ENCODE data around the gene PBX1. TPM values are rescaled to one million over a fixed set of nuclear protein-coding genes. Genes with fewer than 3 reads are reported as not detected.

The PBX1 gene
- total RNA-seq, 1 experiment from 2014 or later, result 102 TPM

DNA sequence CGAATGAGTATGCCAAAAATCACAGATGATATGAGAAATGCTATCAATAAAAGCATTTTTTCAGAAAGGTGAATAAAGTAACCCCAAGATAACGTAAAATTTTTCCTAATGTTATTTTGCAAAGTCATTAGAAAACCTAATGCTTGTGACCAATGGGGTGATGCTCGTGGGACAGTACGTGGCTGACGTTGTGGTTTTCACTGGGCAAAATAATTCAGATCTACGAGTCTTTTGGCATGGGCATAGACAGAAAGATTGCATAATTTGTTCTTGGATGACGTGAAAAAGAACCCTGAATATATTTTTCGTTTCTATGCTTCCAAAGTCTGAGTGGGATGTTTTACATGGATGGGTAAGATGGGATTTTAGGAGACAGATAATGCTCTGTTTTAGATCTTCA lies 71.0 kb downstream of the PBX1 start (continued):
- TF ChIP-seq, protein P1, sequence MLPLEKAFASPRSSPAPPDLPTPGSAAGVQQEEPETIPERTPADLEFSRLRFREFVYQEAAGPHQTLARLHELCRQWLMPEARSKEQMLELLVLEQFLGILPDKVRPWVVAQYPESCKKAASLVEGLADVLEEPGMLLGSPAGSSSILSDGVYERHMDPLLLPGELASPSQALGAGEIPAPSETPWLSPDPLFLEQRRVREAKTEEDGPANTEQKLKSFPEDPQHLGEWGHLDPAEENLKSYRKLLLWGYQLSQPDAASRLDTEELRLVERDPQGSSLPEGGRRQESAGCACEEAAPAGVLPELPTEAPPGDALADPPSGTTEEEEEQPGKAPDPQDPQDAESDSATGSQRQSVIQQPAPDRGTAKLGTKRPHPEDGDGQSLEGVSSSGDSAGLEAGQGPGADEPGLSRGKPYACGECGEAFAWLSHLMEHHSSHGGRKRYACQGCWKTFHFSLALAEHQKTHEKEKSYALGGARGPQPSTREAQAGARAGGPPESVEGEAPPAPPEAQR (CRISPR knock-in tag; IDR thresholded peaks at IDR 0.05), result no peak
- TF ChIP-seq, protein P2, sequence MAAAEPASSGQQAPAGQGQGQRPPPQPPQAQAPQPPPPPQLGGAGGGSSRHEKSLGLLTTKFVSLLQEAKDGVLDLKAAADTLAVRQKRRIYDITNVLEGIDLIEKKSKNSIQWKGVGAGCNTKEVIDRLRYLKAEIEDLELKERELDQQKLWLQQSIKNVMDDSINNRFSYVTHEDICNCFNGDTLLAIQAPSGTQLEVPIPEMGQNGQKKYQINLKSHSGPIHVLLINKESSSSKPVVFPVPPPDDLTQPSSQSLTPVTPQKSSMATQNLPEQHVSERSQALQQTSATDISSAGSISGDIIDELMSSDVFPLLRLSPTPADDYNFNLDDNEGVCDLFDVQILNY (CRISPR knock-in tag; IDR thresholded peaks at IDR 0.05), result no peak
- no peak for TF ChIP-seq HMGA2 (CRISPR knock-in tag; IDR thresholded peaks at IDR 0.05)
- TF ChIP-seq SMAD4 (CRISPR knock-in tag; IDR thresholded peaks at IDR 0.05), result no peak
- TF ChIP-seq ZNF671 (CRISPR knock-in tag; IDR thresholded peaks at IDR 0.05), result no peak
- TF ChIP-seq, protein P3, sequence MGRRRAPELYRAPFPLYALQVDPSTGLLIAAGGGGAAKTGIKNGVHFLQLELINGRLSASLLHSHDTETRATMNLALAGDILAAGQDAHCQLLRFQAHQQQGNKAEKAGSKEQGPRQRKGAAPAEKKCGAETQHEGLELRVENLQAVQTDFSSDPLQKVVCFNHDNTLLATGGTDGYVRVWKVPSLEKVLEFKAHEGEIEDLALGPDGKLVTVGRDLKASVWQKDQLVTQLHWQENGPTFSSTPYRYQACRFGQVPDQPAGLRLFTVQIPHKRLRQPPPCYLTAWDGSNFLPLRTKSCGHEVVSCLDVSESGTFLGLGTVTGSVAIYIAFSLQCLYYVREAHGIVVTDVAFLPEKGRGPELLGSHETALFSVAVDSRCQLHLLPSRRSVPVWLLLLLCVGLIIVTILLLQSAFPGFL (CRISPR knock-in tag; IDR thresholded peaks at IDR 0.05; ENCODE audit: borderline replicate concordance), result no peak
- TF ChIP-seq, protein P4, sequence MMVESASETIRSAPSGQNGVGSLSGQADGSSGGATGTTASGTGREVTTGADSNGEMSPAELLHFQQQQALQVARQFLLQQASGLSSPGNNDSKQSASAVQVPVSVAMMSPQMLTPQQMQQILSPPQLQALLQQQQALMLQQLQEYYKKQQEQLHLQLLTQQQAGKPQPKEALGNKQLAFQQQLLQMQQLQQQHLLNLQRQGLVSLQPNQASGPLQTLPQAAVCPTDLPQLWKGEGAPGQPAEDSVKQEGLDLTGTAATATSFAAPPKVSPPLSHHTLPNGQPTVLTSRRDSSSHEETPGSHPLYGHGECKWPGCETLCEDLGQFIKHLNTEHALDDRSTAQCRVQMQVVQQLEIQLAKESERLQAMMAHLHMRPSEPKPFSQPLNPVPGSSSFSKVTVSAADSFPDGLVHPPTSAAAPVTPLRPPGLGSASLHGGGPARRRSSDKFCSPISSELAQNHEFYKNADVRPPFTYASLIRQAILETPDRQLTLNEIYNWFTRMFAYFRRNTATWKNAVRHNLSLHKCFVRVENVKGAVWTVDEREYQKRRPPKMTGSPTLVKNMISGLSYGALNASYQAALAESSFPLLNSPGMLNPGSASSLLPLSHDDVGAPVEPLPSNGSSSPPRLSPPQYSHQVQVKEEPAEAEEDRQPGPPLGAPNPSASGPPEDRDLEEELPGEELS (CRISPR knock-in tag; IDR thresholded peaks at IDR 0.05), result no peak
- TF ChIP-seq, protein P5, sequence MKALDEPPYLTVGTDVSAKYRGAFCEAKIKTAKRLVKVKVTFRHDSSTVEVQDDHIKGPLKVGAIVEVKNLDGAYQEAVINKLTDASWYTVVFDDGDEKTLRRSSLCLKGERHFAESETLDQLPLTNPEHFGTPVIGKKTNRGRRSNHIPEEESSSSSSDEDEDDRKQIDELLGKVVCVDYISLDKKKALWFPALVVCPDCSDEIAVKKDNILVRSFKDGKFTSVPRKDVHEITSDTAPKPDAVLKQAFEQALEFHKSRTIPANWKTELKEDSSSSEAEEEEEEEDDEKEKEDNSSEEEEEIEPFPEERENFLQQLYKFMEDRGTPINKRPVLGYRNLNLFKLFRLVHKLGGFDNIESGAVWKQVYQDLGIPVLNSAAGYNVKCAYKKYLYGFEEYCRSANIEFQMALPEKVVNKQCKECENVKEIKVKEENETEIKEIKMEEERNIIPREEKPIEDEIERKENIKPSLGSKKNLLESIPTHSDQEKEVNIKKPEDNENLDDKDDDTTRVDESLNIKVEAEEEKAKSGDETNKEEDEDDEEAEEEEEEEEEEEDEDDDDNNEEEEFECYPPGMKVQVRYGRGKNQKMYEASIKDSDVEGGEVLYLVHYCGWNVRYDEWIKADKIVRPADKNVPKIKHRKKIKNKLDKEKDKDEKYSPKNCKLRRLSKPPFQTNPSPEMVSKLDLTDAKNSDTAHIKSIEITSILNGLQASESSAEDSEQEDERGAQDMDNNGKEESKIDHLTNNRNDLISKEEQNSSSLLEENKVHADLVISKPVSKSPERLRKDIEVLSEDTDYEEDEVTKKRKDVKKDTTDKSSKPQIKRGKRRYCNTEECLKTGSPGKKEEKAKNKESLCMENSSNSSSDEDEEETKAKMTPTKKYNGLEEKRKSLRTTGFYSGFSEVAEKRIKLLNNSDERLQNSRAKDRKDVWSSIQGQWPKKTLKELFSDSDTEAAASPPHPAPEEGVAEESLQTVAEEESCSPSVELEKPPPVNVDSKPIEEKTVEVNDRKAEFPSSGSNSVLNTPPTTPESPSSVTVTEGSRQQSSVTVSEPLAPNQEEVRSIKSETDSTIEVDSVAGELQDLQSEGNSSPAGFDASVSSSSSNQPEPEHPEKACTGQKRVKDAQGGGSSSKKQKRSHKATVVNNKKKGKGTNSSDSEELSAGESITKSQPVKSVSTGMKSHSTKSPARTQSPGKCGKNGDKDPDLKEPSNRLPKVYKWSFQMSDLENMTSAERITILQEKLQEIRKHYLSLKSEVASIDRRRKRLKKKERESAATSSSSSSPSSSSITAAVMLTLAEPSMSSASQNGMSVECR (CRISPR knock-in tag; IDR thresholded peaks at IDR 0.05; ENCODE audit: borderline replicate concordance), result no peak
- TF ChIP-seq ZNF263 (CRISPR knock-in tag; IDR thresholded peaks at IDR 0.05; ENCODE audit: low read depth), result no peak
- no peak for TF ChIP-seq FOXK1 (CRISPR knock-in tag; IDR thresholded peaks at IDR 0.05)
- TF ChIP-seq, protein P6, sequence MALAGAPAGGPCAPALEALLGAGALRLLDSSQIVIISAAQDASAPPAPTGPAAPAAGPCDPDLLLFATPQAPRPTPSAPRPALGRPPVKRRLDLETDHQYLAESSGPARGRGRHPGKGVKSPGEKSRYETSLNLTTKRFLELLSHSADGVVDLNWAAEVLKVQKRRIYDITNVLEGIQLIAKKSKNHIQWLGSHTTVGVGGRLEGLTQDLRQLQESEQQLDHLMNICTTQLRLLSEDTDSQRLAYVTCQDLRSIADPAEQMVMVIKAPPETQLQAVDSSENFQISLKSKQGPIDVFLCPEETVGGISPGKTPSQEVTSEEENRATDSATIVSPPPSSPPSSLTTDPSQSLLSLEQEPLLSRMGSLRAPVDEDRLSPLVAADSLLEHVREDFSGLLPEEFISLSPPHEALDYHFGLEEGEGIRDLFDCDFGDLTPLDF (CRISPR knock-in tag; IDR thresholded peaks at IDR 0.05), result no peak
- no peak for TF ChIP-seq ELF4 (CRISPR knock-in tag; IDR thresholded peaks at IDR 0.05; ENCODE audit: low read depth)
- TF ChIP-seq, protein P7, sequence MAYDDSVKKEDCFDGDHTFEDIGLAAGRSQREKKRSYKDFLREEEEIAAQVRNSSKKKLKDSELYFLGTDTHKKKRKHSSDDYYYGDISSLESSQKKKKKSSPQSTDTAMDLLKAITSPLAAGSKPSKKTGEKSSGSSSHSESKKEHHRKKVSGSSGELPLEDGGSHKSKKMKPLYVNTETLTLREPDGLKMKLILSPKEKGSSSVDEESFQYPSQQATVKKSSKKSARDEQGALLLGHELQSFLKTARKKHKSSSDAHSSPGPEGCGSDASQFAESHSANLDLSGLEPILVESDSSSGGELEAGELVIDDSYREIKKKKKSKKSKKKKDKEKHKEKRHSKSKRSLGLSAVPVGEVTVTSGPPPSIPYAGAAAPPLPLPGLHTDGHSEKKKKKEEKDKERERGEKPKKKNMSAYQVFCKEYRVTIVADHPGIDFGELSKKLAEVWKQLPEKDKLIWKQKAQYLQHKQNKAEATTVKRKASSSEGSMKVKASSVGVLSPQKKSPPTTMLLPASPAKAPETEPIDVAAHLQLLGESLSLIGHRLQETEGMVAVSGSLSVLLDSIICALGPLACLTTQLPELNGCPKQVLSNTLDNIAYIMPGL (CRISPR knock-in tag; IDR thresholded peaks at IDR 0.05), result no peak
- no peak for TF ChIP-seq RORB (CRISPR knock-in tag; IDR thresholded peaks at IDR 0.05)
